Activated CD8-positive, alpha-beta memory T cell treated with anti-CD3 and anti-CD28 coated beads, Interleukin-2, amount 50 U/mL, for 24 hours (primary cell): ENCODE measurements around the gene CCNB2.
A peak's percentile ranks its signal among the peaks of the same experiment; 100 is the strongest.
"Not testable (repeated sequence)": the region's sequence is repeated elsewhere in the genome, so short reads cannot be mapped to it uniquely, and the experiment has no call there.

Source experiments
- DNase-seq: peaks from one replicate; pipeline ENCODE4 v3.0.0-alpha.2; 2020; ENCODE audit errors: extremely low read depth

Gene CCNB2

GRCh38 chr15:59104912-59105732, at the start of gene CCNB2:
Gene CCNB2 (plus strand): TSS chr15:59105146. CDS start chr15:59105269, 123 bp downstream.
- peak; percentile 47 for DNase-seq

- DNase-seq, result no peak
These were observed 45.8 kb upstream of the CCNB2 start for GRCh38 chr15:59059076-59059597.

GRCh38 chr15:59060348-59060747, 44.6 kb upstream of the CCNB2 start:
- no peak for DNase-seq

GRCh38 chr15:59063042-59063441, 41.9 kb upstream of the CCNB2 start:
- no peak for DNase-seq

- no peak for DNase-seq
These were observed 35.5 kb upstream of the CCNB2 start for GRCh38 chr15:59069430-59069829.

GRCh38 chr15:59074607-59075006, 30.3 kb upstream of the CCNB2 start:
- DNase-seq, result no peak

- DNase-seq, result no peak
These were observed 17.2 kb upstream of the CCNB2 start for GRCh38 chr15:59087731-59088130.

- no peak for DNase-seq
These were observed 10.9 kb upstream of the CCNB2 start for GRCh38 chr15:59094077-59094476.

GRCh38 chr15:59096429-59096828, 8.5 kb upstream of the CCNB2 start:
- no peak for DNase-seq

- no peak for DNase-seq
These were observed 5.7 kb upstream of the CCNB2 start for GRCh38 chr15:59099162-59099685.

GRCh38 chr15:59104602-59104911, 389 bp upstream of the CCNB2 start:
- no peak for DNase-seq

GRCh38 chr15:59105854-59106253, 908 bp downstream of the CCNB2 start:
- DNase-seq, result no peak

- DNase-seq, result no peak
These were observed 6.3 kb downstream of the CCNB2 start for GRCh38 chr15:59111251-59111650.

- no peak for DNase-seq
These were observed 10.1 kb downstream of the CCNB2 start for GRCh38 chr15:59115047-59115446.

GRCh38 chr15:59116141-59116540, 11.2 kb downstream of the CCNB2 start:
- DNase-seq, result no peak

- DNase-seq, result no peak
These were observed 11.8 kb downstream of the CCNB2 start for GRCh38 chr15:59116771-59117170.

- no peak for DNase-seq
These were observed 14.7 kb downstream of the CCNB2 start for GRCh38 chr15:59119625-59120024.

- no peak for DNase-seq
These were observed 16.0 kb downstream of the CCNB2 start for GRCh38 chr15:59120937-59121336.

GRCh38 chr15:59124261-59124660, 19.3 kb downstream of the CCNB2 start:
- DNase-seq, result no peak

GRCh38 chr15:59125683-59126082, 20.7 kb downstream of the CCNB2 start:
- DNase-seq, result not testable (repeated sequence)

- DNase-seq, result not testable (repeated sequence)
These were observed 22.3 kb downstream of the CCNB2 start for GRCh38 chr15:59127255-59127654.

GRCh38 chr15:59131456-59131855, 26.5 kb downstream of the CCNB2 start:
- DNase-seq, result no peak

GRCh38 chr15:59131969-59132562, 27.1 kb downstream of the CCNB2 start:
- no peak for DNase-seq
